GM19043 (cell line): Measurements from ENCODE around the gene RBM28.

ENCODE experiments used
- ATAC-seq: cut with Tn5 transposase; IDR thresholded peaks from one replicate; pipeline ENCODE4 v1.9.1; 2021; ENCODE audit warnings: low read depth; ENCODE audit not compliant: unreplicated experiment

RBM28 gene

GRCh38 chr7:128373606-128374005 is 29.9 kb upstream of the RBM28 start:
- ATAC-seq = no peak

- no peak for ATAC-seq
Observed at GRCh38 chr7:128370491-128370890, 26.8 kb upstream of the RBM28 start.

- ATAC-seq = no peak
Observed at GRCh38 chr7:128366986-128367385, 23.3 kb upstream of the RBM28 start.

- ATAC-seq = no peak
Observed at GRCh38 chr7:128366300-128366699, 22.6 kb upstream of the RBM28 start.

- ATAC-seq = no peak
Observed at GRCh38 chr7:128365432-128365831, 21.7 kb upstream of the RBM28 start.

GRCh38 chr7:128364166-128364870 is 20.6 kb upstream of the RBM28 start:
- no peak for ATAC-seq

- no peak for ATAC-seq
Observed at GRCh38 chr7:128363261-128363721, 19.6 kb upstream of the RBM28 start.

- ATAC-seq = no peak
Observed at GRCh38 chr7:128362670-128363069, 19.0 kb upstream of the RBM28 start.

GRCh38 chr7:128361411-128362379 is 18.0 kb upstream of the RBM28 start, which contains the start of gene PRRT4:
PRRT4 (minus strand) TSS chr7:128361690.
- ATAC-seq = no peak

GRCh38 chr7:128360359-128360678 is 16.6 kb upstream of the RBM28 start:
- ATAC-seq = no peak

GRCh38 chr7:128359939-128360338 is 16.2 kb upstream of the RBM28 start:
- ATAC-seq = no peak

- no peak for ATAC-seq
Observed at GRCh38 chr7:128359336-128359735, 15.6 kb upstream of the RBM28 start.

- ATAC-seq = no peak
Observed at GRCh38 chr7:128358233-128358632, 14.5 kb upstream of the RBM28 start.

- no peak for ATAC-seq
Observed at GRCh38 chr7:128357217-128357613, 13.5 kb upstream of the RBM28 start.

- no peak for ATAC-seq
Observed at GRCh38 chr7:128356546-128357216, 13.0 kb upstream of the RBM28 start.

GRCh38 chr7:128353610-128354009 is 9.9 kb upstream of the RBM28 start:
- ATAC-seq = no peak

GRCh38 chr7:128353189-128353588 is 9.5 kb upstream of the RBM28 start:
- no peak for ATAC-seq

- no peak for ATAC-seq
Observed at GRCh38 chr7:128352636-128353035, 8.9 kb upstream of the RBM28 start.

GRCh38 chr7:128352153-128352537 is 8.4 kb upstream of the RBM28 start:
- no peak for ATAC-seq

- ATAC-seq = no peak
Observed at GRCh38 chr7:128351296-128352152, 7.8 kb upstream of the RBM28 start.
